Activated CD4-positive, alpha-beta T cell treated with anti-CD3 and anti-CD28 coated beads, Interleukin-2, Interleukin-4, amounts not matched to agents 100 ng/mL and 50 ng/mL, durations not matched to agents 16 hours and 8 hours (primary cell): ENCODE measurements around the gene TMEM234.
A peak's percentile ranks its signal among the peaks of the same experiment; 100 is the strongest.

ENCODE experiments used
- DNase-seq: peaks from one replicate; pipeline ENCODE4 v3.0.0-alpha.2; 2020; ENCODE audit warnings: low spot score

TMEM234 gene

GRCh38 chr1:32239790-32240139 is 17.6 kb upstream of the TMEM234 start:
- no peak for DNase-seq

DNA sequence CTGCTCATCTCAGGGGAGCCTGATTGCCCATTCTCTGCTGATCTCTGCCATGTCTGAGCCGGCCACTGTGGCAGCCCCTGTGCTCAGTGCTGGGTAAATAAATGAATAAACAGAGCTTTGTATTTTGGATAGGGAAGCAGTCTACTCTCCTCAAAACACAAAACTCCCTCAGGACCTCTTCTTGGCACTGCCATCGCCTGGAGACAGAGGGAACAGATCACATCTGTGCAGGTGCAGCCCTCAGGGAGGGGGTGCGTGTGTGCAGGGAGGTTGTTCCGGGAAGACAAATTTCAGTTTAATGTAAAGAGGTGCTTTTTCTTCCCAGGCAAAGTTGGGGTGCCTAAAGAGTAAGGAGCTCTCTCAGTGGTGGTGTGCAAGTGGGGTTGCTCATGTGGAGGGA is 17.2 kb upstream of the TMEM234 start:
- DNase-seq: no peak

DNA sequence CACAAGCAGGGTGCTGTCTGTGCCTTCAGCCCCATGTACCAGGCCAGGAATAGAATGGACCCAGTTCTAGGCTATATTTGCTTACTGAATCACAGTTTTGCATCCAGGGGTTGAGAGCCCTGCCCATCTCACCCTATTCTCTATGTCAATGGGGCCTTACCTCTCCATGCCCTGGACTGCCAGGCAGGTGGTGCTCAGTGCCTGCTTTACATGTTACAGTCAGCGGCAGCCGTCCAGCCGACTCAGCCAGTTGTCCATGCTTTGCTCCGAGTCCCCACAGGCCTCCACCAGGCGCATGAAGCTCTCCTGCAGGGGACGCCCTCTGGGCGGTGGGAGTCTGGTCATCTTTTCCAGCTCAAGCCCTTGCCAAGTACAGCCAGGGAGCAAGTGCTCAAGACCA is 12.6 kb upstream of the TMEM234 start:
- no peak for DNase-seq

DNA sequence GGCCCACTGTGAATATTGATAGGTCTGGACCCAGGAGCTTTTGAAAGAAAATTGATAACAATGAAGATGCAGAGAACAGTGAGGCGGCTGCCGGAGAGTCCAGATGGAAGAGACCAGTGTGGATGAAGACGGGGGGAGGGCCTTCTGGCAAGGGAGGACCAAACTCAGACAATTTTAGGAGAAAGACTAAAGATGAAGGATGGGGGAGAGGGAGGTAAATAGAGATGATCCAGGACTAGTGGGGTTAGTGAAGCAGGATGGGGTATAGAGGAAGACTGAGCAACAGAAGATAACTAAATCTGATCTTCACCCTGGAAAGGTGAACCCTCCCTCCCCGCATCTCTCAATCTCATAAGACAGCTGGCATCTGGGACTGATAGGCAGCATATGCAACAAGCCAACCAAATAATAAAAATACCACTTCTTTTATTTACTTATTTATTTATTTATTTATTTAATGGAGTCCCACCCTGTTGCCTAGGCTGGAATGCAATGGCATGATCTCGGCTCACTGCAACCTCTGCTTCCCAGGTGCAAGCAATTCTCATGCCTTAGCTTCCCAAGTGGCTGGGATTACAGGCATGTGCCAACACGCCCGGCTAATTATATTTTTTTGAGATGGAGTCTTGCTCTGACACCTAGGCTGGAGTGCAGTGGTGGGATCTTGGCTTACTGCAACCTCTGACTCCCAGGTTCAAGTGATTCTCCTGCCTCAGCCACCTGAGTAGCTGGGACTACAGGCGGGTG is 10.6 kb upstream of the TMEM234 start:
- DNase-seq: no peak

DNA sequence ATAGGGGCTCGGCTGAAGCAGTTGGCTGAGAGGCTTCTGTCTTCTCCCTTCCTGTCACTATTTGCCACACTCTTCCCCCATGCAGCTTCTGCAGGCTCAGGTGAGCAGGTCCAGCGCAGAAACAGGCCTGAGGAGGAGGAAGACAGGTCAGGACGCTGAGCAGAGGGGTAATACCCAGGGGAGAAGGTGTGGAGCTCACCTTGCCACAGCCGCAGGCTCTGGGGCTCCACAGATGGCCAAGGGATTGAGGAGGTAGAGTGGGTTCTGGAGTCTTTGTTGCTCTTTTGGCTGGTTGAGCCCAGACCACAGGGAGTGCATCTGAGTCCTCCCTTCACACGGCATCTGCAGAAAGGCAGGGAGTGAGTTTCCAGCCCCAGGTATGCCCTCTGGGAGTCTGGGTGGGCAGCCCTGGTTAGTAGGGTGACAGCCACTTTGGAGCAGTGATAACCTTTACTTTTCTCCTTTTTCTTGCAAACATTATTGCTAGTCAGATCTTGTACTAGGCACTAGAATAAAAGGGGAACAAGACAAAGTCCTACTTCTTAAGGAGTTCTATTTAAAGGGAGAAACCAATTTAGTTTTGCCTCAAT is 9.8 kb upstream of the TMEM234 start:
- DNase-seq: no peak

- no peak for DNase-seq
These were observed 6.6 kb upstream of the TMEM234 start for GRCh38 chr1:32228771-32229170.

DNA sequence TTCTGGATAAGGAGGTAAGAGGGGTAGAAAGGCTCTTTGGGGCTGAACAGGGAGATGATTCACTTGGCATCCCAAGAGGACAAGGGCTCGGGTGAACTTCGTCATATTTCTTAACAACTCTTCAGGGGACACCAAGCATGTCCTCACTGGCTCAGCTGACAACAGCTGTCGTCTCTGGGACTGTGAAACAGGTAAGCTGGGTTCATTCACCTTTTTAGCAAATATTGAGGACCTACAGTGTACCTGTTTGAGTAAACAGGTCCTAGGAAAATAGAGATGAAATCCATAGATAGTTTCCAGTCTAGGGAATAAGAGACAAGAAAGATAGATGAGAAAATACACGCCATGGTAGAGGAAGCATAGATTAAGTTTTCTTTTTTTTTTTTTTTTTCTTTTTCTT is 2.1 kb upstream of the TMEM234 start:
- no peak for DNase-seq

DNA sequence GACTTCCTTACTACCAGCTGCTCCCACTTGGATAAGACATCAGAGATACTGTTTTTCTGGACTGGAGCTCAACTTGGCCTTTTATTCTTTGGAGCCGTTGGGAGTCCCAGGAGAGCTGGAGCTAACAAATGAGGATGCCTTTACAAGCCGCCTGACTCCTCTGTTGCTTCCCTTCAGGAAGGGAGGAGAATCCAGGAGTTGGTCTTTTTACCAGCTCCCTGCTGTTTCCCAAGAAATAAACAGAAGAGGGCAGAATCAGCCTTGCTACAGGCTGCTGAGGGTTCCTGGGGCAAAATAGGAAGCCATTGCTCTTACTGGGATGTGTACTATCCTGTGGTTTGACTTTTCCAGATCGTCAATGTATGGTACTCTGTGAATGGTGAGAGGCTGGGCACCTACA is 1.5 kb upstream of the TMEM234 start:
- no peak for DNase-seq

GRCh38 chr1:32221581-32221979 is 573 bp downstream of the TMEM234 start:
- no peak for DNase-seq

DNA sequence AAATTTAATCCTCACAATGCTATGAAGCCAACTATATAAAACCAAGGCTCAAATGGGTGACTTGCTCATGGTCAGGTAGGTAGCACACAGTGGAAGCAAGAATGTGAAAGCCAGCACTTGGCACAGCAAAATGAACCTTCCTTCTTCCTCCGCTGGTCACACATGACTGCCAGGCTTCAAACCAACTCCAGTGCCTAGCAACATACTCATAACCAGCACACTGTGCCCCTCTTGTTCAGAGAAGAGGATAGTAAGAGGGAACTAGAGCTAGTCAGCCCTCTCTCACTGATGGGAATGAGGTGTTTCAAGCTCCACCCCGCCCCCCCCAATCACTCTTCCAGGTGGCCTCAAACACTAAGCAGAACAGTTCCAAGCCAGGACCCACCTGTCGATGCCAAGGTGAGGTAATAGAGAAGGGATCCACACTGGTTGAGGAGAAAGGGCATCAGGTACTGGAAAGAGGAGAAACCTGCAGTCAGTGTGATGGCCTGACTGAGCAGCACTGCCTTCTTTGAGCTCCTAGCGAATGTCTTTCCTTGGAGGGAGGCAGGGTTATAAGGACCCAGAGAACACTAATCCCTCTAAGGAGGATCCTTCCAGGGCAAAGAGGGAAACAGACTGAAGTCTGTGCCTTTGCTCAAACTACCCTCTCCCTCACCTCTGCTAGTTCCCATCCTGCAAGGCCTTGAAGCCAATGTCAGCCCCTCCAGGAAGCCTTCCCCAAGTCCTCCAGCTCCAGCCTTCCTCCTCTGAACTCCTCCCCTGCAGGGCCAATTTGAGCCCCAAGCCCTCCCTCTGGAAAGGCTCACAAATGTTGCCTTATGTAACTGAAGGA is 1.2 kb downstream of the TMEM234 start:
- no peak for DNase-seq

GRCh38 chr1:32219022-32219421 is 3.1 kb downstream of the TMEM234 start:
- DNase-seq: no peak

- no peak for DNase-seq
These were observed 5.6 kb downstream of the TMEM234 start for GRCh38 chr1:32216566-32216965.

DNA sequence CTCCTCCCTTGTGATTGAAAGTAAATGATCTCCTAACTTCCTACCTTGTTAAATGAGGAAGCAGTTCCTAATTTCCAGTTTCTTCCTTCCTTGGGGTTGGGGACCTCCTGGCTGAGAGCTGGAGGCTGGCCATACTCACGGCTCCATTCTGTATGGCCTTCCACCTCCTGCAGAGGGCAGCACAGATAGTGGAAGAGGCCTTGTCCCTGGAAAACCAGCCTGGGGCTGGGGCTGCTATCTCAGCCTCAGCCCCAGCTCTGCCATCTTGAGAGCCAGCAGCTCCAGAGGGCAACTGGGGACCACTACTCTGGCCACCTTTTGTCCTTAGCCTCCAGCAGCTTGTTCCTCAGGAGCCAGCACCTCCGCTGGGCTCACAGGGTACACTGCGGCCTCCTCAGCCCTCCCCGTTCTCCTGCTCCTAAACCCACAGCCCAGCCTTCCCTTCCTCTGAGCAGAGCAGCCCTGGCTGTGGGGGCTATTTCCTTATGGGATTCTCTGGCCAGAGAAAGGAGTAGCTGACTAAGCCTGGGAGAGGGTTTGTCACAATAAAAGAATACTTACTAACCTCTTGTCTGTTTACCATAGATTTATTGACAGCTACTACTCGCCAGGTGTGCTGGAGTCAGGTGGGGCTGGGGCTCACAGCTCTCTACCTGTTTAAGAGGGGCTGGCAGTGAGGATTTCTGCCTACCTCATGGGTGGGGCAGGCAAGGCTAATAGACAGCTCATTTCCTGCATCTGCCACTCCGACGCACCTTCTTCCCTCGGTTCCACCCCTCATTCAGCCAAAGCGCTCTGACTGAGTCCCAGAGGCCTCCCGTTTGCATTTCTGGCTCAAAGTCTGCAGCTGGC is 6.3 kb downstream of the TMEM234 start:
- DNase-seq: peak; percentile 58

GRCh38 chr1:32208891-32209328 is 13.2 kb downstream of the TMEM234 start, which contains the start of gene DCDC2B:
DCDC2B (plus strand) TSS chr1:32209089; CDS start chr1:32209094, 5 bp downstream.
- no peak for DNase-seq

- no peak for DNase-seq
These were observed 13.7 kb downstream of the TMEM234 start for GRCh38 chr1:32208469-32208868.

DNA sequence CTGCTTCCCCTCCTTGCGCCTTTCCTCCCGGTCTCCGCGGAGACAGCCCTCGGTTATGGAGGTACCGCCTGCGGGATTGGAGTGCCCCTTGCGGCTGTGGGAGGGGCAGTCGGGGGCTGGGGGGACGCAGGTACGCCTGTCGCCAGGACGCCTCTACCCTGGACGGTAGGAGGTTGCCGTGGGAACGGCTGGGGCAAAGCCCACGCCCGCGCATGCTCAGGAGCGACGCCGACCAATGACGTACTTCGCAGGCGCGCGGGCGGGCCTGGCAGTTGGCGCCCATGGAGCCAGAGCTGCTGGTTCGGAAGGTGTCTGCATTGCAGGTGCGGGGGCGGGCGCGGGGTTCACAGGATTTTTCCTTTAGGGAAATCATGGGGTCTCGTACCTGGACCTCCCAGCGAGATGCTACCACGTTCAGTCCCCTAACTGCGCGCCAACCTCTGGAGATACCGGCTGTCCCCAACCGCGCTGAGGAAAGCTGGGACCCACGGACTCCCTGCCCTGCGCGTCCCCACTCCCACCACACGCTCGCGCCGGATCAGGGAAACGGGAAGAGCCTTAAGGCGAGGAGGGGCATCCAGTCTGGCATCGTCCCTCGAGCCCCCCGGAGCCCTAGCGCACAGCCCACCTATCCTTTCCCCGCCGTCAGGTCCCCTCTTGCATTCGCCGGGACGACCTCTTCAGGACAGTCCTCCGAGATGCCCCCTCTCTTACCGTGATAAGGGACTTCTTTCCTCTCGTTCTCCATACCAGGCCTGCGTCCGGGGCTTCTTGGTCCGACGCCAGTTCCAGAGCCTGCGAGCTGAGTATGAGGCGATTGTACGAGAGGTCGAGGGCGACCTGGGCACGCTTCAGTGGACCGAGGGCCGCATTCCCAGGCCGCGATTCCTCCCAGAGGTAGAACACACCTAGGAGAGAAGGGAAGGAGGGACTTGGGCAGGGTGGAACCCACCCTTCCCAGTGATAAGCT is 16.5 kb downstream of the TMEM234 start, which contains the start of gene IQCC:
TSS of gene IQCC (plus strand) at position 271 of the 970 bp plus-strand sequence. CDS start at position 282, 11 bp downstream.
- peak; percentile 88 for DNase-seq

- no peak for DNase-seq
These were observed 17.2 kb downstream of the TMEM234 start for GRCh38 chr1:32204943-32205361.

DNA sequence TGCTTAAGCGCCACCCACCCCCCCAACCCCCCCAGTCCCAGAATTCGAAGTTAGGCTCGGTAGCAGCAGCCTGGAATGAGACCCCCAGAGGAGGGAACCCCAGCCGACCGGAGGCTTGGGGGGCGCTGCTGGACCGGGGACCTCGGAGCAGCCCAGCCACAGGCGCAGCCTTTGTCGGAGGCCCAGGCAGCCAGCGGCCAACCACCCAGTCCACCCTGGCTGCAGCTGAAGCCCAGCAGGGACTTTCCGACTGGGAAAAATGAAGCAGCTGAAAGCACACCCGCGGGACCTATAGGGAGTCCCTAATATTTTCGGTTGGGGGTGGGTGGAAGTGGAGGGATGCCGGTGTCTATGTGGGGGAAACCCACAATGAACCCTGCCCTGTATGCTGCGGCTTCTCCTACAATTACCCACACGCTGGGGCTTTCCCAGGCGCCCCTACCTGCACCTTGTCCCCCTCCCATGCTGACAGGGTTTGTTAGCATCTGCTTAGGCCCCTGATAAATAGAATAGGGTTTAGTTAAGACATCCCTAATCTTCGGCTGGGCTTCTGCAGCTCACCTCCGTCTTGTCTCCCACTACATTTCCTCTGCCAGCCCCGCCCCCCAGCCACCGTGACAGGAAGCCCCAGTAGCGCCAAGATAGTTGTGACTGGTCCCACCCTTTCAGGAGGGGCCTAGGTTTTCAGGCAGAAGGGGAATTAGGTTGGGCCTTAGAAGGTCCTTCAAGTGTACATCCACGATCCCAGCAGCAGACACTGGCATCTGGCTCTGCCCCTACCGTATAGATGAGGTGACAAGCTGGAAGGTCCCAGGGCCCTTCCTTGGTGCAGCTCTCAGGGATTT is 20.9 kb downstream of the TMEM234 start:
- DNase-seq: peak; percentile 74

DNA sequence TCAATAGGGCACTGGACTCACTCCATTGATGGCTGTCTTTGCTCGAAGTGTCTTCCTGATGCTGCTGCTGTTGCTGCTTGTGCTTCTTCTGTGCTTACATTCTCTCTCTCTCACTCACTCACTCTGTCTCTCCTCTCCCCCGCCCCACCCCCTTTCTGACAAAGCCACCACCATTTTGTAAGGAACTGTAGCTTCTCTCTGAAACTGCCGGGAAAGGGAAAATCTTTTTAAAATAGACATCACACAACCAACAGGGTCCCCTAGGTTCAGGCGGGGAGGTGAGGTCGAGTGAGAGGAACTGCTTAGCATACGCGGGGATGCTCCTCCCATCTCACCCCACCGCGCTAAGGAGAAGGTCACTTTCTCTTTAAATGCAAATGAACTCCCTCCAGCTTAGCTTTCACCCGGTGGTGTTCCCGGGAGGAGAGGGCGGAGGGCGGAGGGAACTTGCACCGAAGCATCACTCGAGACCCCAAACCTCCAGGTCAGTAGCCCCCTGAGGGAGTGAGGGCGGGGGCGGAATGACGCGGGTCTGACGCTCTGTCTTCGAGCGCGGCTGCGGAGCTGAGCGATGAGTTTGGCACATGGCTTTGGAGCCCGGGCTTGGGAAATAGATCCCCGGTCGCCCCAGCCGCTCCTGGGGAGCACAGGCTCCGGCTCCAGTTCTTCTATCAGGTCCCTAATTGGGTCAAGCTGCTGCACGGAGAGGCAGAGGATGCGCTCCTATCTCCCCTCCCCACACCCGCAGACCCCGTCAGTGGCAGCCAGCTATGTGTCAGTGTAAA is 21.7 kb downstream of the TMEM234 start, which contains the start of gene CCDC28B:
TSS of gene CCDC28B (plus strand) at position 370 of the 785 bp plus-strand sequence. CDS start 1,341 bp downstream, outside the sequence.
- DNase-seq: peak; percentile 39
